HG03520 (cell line): ENCODE data around the gene KIF11.

Experiments used
- ATAC-seq: cut with Tn5 transposase; IDR thresholded peaks from one replicate; pipeline ENCODE4 v1.9.1; 2021; ENCODE audit warnings: mild to moderate bottlenecking, moderate library complexity; ENCODE audit not compliant: unreplicated experiment

Gene KIF11

DNA sequence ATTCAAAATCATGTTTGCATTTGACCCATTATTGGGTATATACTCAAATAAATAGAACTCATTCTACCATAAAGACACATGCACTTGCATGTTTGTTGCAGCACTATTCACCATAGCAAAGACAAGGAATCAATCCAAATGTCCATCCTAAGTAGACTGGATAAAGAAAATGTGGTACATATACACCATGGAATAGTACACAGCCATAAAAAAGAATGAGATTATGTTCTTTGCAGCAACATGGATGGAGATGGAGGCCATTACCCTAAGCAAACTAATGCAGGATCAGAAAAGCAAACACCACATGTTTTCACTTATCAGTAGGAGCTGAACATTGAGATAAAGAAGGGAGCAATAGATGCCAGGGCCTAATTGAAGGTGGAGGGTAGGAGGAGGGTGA lies 84.8 kb downstream of the KIF11 start:
- ATAC-seq = no peak

DNA sequence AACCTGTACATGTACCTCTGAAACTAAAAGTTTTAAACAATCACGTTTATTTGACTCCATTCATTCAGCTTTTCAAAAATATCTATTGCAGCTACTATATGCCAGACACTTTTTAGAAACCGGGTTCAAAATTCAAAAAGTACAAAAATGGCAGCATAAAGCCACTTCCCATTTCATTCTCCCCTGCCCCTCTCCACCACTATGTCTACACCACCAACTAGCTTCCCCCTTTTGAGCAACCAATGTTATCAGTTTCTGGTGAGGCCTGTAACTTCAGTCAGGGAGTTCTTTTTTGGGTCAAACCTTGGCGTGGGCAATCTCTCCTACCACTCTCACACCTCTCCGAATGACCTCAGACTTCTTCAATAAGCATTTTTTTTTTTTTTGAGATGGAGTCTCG lies 85.3 kb downstream of the KIF11 start:
- ATAC-seq = no peak

DNA sequence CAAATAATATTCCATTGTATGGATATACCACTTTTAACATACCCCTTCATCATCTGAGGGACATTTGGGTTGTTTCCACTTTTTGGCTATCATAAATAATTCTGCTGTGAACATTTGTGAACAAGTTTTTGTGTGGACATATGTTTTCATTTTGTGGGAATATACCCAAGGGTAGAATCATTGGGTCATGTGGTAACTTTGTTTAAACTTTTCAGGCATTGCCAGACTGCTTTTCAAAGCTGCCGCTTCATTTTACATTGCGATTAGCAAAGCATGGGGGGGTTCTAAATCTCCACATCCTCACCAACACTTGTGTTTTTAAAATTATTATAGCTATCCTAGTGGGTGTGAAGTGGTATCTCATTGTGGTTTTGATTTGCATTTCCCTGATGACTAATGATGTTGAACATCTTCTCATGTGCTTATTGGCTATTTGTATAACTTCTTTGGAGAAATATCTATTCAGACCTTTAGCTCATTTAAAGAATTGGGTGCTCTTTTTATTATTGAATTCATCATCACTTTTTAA lies 88.4 kb downstream of the KIF11 start:
- no peak for ATAC-seq

DNA sequence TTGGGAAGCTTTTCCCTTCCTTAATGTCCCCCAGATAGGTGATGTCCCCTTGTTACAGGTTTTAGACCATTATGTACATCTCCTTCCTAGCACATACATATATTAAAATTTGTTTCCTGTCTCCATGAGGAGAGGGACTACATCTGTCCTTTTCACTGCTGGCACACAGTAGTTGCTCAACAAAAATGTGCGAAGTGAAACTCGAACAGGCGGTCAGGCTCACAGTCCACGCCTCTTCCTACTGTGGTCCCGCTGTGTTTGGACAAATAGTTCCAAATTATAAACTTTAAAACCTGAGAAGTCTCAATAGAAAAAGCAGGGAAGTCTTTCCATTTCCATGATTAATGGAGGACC lies 95.6 kb downstream of the KIF11 start:
- no peak for ATAC-seq

DNA sequence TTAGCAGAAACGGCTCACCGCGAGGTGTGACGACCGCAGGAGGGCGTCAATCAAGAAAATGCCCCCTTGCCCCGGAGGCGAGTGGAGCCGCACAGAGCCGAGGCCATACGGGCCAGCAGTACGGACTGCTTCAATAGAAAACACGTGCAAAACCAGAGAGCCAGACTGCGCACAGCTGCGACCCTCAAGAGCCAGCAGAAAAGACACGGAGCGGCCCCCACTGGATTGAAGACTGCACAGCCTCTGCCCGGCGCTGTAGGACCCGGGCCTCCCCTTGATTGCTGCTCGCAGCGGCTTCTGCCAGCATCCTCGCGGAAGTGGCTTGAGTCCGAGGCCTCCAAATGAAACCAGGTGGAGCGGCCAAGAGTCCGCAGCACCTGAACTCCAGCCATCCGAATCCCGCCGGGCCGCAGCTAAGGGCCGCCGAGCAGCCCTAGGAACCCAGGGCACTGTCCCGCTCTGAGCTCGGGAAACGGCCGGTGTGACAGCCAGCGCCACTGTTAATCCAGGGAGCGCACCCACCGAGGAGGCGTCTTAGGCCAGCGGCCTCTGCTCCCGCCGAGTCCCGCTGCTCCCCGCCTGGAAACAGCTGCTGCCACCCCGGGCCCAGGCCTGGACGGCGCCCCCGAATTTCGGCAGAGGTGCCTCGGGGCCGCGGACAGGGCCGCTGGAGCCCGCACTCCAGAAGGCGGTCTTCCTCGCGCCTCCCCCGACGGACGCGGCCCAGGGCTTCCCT lies 96.2 kb downstream of the KIF11 start:
- ATAC-seq = no peak

DNA sequence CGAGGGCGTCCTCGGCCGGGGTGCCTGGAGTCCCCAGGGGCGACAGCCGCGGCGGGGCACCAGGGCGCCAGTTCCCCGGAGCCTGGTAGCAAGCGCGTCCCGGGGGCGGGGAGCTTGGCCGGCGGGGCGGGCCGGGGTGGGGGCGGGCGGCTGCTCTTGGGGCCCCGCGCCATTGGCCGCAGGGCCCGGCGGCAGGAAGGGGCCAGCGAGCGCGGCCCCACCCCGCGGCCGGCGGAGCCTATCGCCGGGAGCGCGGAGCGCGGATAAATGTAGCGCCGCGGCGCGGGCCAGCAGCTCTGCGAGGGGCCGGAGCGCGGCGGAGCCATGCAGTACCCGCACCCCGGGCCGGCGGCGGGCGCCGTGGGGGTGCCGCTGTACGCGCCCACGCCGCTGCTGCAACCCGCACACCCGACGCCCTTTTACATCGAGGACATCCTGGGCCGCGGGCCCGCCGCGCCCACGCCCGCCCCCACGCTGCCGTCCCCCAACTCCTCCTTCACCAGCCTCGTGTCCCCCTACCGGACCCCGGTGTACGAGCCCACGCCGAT lies 96.8 kb downstream of the KIF11 start, which contains the start of gene HHEX:
Gene HHEX, plus strand, starts transcription at position 293 of the 548 bp plus-strand sequence. Its CDS starts 32 bp downstream, at position 325.
- ATAC-seq = no peak

DNA sequence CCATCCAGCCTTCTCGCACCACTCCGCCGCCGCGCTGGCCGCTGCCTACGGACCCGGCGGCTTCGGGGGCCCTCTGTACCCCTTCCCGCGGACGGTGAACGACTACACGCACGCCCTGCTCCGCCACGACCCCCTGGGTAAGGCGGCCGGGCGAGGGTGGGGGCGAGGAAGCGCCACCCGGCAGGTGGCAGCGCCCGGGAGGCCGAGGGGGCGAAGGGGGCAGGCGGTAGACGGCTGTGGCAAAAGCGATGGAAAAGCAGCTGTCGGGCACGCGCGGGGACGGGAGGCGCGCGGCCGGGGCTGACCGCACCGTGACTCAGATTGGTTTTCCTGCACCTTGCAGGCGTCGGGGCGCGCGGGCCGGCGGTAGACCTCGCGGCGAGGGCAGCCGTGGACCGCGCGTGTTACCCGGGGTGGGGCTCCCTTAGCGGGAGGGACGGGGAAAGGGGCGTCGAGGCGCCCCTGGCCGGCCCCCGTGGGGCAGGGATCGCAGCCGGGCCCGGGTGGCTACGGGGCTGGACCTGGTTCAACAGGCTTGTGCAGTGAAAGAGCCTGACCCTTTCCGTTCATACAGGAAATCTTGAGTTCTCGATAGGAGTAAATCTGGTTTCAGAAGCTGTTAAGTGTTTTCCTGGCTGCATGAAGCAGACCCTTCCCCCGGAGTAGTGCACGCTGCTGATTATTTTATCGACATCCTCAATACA lies 97.4 kb downstream of the KIF11 start:
- no peak for ATAC-seq

DNA sequence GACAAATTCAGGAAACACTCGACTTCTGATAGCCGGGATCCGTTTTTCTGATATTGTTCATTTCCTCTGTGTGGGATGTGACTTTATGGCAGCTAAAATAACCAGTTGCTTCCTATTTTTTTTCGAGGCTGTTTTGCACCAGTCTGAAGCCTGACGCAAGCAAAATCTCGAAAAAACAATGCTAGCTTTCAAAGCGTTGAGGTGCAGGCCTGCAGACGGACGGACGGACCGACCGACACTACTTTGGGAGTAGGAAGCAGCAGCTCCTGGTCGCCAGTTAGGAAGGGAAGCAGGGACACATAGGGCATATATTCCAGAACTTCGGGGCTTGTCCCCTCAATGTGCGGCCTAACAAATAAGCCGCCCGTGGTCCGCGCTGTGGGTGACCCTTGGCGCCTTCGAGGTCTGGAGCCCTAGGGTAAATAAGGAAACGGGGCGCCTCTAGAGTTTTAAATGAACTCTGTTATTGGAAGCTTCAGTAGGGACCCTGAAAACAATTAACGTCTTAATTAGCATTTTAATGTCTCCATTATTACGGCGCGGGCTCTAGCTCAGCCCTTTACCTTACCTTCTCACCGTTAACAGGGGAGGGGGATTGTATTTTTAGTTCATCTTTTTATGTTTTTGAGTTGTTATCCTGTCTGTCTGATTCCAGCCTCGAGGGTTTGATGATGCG lies 98.1 kb downstream of the KIF11 start:
- no peak for ATAC-seq

DNA sequence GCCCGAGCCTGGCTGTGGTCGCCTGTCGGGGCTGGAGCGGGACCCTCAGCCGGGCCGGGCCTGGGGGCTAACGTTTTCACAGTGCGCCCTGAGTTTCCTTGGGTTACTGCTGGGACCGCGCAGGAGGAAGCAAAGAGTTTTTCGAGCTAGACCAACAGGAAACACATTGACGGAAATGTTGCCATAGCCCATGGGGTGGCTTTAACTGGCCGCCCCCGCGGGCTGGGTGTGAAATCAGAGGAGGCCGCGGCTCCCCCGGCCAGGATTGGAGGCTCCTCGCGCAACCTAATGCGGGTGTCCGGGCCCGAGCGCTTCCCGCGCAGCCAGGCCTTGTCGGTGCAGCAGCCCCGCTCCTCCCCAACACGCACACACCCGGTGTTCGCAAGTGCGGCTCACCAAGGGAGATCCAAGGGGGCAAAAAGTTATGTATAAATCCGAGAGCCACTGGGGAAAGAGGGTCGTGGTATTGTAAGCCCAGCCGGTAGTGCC lies 98.7 kb downstream of the KIF11 start:
- ATAC-seq = no peak

DNA sequence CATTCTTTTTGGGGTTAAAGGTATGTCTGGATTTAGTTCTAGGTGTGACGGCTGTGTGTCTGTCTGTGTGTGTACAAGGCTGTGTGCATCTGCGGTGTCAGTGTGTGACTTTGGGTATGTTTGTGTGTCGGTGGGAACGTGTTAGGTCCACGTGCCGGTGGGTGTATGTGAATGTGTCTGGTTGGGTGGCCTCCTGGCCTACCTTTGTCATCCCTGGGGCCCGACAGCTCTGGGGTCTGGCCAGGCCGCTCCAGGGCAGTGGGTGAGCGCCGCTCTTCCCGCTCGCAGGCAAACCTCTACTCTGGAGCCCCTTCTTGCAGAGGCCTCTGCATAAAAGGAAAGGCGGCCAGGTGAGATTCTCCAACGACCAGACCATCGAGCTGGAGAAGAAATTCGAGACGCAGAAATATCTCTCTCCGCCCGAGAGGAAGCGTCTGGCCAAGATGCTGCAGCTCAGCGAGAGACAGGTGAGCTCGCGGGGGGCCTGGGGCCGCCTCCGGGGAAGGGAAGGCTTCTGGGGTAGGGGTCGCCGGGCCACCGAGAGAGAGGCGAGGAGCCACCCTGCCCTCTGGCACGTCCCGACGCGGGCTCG lies 99.2 kb downstream of the KIF11 start:
- ATAC-seq = no peak

DNA sequence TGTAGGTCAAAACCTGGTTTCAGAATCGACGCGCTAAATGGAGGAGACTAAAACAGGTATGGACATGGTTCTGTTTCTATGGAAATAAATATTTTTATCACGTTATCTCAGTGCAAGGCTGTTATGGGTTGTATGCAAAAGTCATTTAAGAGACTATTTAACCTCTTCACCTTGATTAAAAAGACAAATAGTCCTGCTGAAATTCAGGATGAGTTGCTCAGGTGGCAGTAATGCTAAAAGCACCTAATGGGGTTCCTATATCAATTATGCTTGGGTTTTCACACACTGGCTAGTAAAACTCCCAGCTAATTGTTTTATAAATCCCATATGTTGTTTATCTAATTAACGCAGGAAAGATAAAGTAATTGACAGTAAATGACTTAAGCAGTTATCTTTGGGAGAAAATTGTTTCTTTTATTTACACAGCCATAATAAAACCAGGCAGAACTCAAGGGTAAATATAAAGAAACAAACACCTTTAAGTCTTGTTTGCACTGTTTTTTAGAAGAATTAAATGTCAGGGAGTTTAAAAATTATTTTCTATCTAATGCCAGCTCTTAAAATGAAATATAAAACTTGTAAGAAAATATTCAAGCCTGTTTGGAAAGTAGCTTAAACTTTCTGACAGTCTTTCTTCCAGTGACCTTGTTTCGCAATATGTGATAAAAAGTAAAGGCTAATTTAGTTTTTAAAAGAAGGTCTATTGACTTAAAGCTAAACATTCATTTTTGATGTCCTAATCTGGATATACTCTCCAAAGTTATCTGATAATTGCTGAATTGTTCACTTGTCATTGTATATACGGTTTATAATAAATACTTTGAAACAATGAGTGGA lies 100.0 kb downstream of the KIF11 start:
- ATAC-seq = no peak

DNA sequence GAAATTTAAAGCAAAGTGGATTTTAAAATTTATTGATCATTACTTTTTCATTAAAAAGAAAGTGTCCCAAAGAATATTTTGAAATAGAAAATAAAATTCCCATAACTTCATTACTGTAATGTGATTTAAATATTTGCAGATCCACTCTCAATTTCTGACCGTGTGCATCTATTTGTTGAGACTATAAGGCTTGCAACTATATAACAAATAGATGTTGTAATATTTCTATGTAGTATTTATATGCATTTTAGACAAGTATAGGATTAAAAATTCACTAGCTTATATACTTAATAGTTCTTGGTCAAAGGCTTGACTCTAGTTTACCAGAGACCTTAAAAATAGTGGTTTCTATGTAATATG lies 100.6 kb downstream of the KIF11 start:
- ATAC-seq = no peak

DNA sequence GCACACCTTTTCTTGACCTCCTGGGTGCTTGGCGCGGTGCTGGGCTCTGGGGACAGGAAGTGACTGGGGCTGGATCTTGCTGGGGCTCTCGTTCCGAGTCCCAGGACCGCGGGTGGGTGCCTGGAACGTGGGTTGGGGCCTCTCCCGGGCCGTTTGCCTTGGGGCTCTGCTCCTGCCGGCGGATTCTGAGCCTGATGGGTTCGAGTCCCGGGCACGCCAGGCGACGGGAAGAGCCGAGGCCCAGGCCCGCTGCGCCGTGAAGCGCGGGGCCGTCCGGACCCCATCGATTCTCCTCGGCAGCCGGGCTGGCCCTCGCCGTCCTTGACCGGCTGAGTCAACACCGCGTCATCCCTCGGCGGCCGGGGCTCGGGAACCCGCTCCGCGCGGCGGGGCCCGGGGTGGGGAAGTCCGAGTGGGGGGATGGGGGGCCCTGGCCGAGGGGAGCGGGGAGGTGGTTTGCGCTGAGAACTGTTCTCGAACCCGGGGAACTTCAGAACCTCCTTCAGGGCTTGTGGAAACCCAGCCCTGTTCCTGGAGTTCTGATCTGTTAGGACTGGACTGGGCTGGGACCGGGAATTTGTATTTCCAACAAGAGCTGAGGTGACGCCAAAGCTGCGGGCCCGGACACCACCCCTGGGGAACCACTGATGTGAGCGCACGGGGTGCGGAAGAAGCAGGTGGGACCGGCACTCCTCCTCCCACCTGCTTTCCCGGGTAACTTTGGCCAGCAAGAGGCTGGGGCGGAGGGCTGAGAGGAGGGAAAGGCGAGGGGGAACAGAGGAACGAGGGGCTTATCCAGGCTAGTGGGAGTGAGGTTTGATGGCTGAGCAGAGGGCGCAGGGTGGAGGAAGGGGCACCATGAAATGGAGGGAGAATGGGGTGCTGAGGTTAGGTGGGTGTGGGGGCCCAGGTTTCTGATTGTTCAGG lies 103.0 kb downstream of the KIF11 start:
- no peak for ATAC-seq

DNA sequence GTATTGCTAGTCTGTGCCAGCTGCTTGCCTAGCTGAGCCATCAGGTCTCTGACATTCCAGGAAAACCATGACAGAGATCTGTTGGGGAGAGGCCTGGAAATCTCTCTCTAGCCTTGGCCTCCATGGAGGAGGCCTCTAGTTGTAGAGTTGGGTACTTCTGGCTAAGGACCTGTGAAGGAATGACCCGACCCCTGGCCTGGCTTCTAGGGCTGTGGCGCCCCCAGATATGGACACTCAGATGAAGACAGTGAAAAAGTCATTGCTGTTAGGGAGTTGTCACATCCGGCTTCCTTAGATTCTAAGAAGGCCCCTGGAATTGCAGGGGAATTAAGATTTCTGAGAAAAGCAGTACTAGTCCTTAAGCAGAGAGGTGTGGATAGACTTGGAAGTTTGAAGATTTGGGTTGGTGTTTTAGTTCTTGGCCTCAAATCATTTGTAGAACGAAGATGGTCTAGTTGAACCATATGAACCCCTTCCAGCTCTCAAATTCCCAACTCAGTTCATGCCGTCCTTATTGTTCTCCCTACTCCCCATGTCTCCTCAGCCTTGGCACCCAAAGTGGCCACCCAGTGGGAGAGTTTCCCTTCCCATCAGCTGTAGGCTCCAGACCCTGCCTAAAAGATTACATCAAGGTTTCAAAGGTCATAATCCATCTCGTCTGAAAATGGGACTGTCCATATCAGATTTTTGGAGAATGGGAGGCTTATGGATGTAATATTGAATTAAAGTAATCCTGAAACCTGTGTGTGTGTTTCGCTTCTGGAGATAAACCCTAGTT lies 103.9 kb downstream of the KIF11 start:
- ATAC-seq = no peak

DNA sequence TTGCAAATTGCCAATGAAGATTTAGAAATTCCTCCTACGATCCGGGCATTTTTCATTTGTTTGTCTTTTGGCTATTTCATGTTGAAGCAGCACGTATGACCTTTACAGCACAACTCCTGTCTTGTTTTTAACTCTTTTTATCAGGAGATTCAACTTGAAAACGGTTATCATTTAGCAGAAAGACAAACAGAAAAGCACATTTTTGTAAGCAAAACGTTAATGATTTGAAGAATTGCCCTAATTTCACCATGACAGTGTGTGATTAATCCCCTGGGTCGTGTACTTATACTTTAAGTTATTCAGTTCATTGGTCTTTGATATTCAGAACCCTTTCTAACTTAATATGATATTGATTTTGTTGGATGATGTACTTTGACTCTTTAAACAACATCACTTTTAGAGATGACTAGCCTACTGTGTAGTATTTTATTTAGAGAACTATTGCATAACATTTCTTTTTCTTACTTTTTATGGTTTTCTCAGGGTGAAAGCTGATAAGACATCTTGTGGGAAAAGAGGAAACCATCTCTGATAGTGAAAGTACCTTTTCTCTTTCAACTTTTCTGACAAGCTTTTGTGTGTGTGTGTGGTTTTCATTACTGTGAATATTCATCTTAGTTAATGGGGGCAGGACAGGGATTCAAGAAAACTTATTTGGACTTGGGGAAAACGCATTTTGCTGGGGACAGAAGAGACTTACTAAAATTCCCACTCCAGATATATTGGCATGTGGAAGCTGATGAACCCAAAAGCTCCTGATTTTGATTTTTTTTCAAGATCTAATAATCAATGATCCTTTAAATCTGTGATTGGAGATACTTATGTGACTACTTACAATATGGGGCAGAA lies 105.0 kb downstream of the KIF11 start:
- no peak for ATAC-seq

DNA sequence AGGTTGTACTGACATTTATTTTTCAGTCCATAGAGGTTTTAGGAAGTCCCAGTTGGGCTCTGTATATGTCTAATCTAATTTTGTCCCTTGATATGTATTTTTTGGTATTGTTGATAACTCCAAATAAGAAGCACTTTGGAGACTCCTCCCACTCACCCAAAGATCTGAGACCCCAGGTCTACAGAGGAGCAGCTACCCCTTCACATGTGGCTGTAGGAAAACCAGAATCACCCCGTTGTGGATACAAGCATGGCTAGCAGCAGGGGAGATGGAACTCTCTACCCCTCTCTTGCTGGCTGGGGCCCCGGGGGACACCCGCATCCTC lies 106.2 kb downstream of the KIF11 start:
- ATAC-seq = no peak

DNA sequence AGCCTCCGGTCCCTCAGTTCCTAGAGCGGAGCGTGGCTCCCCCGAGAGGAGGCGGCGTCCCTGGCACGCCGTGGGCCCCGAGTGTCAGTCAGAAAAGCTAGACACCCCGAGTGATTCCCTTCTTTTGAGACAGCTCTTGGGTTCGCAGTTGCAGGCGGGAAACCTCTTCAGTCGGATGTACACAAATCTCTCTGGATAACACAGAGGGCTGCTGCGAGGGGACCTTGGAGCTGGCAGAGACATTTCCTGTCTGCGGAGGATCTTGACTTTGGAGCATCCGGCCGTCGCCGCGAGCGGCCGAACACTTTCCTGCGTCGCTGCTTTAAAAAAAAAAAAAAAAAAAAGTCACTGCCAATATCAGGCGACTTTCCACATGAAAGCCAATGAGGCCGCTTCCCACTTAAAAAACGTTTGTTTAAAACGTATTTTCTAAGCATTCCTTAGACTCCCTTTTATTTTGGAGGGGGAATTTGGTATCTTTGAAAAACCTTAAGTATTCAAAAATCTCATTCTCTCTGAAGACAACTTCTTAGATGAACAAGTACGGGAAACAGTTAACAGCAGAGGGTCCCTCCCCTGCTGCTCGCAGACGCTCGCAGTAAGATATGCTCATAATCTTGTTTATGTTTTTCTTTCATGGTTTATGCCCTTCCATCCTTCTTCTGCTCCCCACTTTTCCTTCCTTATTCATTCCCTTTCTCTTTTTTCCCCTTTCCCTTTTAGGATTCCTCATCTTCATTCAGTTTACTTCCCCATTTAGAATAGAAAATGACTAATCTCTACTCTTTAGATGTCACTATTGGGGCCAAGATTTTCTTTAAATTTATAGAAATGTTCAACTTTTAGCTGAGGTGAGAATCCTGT lies 106.8 kb downstream of the KIF11 start:
- no peak for ATAC-seq
